ENCODE results near the gene MMRN2.

MMRN2 gene

DNA sequence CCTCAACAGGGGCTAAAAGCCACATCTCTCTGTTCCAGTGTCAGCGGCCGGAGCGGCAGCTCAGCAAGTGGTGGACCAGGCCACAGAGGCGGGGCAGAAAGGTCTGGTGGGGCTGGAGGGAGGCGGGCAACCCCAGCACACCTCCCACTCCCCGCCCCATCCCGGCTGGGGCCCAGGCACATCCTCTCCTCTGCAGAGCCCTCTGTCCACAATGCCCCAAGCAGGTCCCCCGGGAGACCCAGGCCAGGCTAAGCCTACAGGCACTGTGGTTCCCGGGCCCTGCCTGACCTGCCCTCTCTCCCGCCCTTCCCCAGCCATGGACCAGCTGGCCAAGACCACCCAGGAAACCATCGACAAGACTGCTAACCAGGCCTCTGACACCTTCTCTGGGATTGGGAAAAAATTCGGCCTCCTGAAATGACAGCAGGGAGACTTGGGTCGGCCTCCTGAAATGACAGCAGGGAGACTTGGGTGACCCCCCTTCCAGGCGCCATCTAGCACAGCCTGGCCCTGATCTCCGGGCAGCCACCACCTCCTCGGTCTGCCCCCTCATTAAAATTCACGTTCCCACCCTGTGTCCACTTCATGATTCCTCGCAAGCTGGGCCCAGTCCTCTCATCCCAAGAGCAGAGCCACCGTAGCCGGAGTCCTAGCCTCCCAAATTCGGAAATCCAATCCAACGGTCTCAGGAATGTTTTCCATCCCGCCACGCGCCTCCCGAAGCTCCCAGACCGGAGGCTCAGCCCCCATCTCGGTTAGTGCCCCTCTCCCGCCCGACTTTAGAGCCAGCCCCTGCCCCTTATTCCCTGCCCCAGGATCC is 13.0 kb upstream of the MMRN2 start:
- DNase-seq (ENCODE audit: low read depth), result no peak

DNA sequence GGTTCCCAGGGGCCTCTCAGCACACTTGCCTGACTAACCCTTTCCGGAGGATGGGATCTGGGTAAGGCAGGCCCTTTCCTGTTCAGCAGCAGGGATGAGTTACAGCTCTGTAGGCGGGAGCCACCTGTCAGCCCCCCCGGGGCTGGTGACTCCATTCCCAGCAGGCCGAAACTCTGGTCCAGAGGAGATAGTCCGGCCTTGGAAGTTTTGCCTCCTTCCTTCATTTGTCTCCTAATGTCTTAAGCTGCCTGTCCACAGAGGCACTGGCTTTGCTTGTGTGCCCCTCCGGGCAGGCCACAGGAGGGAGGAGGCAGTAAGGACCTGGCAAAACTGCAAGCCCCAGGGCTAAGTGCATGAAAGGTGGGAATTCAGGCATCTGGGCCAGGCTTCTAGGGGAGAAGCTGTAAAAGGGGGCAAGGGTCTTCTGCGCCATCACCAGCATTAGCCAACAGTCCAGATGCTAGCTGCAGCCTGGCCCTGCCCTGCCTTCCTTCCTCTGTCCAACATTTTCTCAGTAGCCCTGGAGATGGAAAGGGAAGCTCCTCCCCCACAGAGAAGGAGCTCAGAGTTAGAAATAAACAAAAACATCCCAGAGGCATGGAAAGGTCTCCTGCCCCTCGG is 12.1 kb upstream of the MMRN2 start:
- DNase-seq (ENCODE audit: low read depth), result no peak

DNA sequence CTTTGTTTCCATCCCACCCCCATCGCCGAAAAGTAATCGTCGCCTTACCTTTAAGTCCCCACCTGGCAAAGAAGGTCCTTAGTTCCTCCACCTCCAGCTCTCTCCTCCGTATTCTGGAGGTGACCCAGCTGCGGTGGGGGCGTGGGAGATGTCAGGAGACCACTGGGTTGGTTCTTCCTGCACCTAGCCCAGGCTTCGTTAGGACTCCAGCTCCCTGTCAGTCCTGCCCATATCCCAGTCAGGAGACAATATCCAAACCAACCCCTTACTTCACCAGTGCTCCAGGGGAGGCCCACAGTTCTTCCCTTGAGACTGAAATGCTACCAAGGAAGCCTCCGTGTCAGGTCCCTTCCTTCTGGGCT is 11.6 kb upstream of the MMRN2 start:
- DNase-seq (ENCODE audit: low read depth), result no peak

DNA sequence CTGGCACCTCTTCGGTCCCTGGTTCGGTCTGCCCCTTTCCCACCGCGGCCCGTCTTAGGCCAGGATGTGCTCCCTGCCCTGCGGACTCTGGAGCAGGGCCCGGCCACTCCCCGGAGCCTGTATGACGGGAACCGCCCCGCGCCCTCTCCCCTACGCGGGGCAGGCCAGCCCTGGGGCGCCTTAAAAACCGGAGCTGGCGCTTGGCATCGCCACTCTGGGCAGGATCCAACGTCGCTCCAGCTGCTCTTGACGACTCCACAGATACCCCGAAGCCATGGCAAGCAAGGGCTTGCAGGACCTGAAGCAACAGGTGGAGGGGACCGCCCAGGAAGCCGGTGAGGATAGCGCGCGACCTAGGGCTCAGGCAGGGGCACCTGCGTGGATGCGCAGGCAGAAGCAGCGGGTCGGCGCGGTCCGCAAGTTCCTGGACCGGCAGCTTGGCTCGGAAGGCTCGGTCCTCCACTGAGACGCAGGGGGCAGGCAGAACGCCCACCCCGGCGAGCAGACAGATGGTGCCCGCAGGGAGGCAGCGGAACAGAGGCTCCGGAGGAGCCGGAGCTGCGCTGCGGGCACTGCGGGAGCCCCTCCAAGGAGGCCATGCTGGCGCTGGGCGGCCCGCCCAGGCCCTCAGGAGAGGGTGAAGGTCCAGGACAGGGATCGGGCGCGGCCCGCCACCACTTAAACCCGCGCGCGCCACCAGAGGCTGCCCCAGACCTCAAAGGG is 11.0 kb upstream of the MMRN2 start, which contains the start of gene ADIRF:
ADIRF (plus strand) TSS at position 212 of the 723 bp plus-strand sequence; CDS start at position 275, 63 bp downstream.
- DNase-seq (ENCODE audit: low read depth), result no peak

DNA sequence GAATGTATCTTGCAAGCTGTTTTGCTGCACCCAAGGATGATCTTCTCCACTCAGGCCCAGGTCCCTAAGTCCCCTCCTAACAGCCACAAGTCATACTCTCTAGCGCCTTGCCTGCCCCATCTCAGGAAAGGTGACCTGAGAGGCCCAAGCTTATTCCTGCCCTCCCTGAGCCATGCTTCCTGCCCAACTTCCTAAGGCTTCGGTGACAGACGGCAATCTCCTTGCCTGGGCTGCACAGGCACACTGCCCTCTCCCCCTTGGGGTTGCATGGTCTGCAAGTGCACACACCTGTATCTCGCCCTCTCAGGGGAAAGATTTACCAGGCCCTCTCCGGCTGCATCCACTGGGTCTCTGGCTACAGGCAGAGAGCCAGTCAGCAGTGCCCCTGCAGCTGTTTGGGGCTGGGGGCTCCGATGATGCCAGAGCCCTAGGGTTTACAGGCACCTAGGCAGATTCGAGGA is 10.1 kb upstream of the MMRN2 start:
- DNase-seq (ENCODE audit: low read depth), result no peak

DNA sequence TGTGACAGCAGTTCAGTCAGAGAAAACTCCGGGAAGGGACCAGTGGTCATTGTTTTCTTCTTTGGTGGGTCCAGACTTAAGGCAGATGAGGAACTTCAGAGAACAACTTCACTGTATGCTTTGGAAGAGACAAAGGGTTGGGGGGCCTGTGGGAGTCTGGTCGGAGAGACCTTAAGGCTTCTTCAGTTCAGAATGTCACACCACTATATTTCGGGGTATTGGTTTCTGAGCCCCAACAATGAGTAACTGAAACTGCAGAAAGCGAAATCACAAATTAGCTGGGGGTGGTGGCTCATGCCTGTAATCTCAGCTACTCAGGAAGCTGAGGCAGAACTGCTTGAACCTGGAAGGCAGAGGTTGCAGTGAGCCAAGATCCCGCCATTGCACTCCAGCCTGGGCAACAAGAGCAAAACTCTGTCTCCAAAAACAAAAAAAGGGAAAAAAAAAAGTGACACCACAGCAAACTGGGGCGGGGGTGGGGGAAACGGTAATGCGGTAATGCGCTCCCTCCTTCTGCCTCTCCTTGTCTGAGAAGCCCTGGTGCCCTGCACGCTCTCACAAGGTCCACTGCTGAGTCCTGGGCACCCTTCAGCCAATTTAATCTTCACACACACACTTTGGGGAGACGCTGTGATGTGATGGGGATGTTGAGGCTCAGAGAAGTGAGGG is 8.7 kb upstream of the MMRN2 start:
- DNase-seq (ENCODE audit: low read depth), result no peak

DNA sequence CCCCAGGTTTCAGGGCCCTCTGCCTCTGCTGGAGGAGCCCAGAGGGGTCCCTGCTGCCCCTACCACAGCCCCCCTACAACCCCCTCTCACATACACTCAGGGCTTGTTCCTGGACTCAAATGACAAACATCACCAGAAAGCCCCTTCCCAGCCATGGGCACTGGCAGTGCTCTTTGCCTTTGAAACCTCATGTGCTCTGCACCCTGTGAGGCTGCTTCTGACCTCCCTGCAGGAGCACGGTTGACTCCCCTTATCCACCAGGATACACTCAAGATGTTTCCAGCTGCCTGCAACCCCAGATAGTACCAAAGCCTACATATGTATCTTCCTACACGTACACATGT is 7.4 kb upstream of the MMRN2 start:
- DNase-seq (ENCODE audit: low read depth), result no peak

DNA sequence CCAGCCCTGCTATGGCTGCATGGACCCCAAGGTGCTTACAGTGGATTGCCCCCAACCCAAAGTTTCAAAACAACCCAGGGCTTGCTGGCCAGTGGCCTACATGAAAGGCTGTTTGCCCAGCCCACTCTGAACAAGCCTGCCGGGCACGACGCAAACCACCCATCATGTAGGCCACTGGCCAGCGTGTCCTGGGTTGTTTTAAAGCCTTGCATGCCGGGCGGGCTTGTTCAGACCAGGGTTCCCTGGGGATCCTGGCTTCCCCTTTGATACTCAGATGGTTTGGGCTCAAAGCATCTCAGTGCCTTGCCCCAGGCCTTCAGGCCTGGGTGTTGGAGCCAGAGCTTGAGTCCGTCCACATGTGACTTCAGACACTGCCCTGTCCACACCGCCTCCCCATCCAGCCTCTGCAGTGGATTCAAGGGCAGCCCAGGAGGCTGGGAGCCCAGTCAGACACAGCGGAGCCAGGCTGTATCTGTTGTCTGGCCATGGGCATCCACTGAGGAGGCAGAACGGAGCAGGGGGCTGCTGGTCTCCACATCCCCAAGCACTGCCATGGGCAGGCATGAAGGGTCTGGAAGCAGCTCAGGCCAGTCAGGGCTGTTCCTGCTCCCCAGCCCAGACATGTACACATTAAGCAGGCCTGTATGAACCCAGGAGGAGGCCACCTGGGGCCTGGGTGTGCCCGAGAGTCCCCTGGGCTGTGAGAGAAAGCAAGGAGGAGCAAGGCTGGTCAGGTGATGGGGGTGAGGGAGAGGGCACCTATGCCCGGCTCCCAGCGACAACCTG is 6.8 kb upstream of the MMRN2 start:
- DNase-seq (ENCODE audit: low read depth), result no peak

DNA sequence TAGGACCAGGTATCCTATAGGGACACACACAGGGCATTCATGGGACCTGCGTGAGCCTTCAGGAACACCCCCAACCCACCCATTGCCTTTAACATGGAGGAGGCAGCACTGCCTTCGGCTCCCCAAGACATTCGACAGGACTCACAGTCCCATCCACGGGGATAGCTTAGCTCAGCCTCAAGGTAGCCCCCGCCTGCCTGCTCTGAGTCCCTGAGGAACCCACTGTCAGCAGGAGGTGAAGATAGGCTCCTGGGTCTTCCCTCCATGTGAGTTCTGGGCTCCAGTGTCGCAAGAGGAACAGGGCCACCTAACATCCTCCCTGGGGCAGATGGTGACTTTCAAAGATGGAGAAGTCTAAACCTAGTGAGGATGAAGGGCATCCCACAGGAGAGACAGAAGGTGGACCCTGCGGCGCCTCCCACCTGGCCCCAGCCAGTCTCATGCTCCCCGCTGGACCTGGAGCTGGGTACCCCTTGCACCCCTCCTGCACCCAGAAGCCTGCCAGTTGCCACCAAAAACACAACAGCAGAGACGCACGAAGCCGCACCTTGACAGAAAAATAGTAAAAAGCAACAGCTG is 6.0 kb upstream of the MMRN2 start:
- DNase-seq (ENCODE audit: low read depth), result no peak

DNA sequence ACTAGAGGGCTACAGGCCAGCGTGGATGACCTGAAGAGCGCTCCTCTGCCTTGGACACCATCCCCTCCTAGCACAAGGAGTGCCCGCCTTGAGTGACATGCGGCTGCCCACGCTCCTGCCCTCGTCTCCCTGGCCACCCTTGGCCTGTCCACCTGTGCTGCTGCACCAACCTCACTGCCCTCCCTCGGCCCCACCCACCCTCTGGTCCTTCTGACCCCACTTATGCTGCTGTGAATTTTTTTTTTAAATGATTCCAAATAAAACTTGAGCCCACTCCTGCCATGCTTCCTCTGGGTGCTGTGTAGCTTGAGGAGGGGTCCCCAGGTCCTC is 5.5 kb upstream of the MMRN2 start:
- DNase-seq (ENCODE audit: low read depth), result no peak

DNA sequence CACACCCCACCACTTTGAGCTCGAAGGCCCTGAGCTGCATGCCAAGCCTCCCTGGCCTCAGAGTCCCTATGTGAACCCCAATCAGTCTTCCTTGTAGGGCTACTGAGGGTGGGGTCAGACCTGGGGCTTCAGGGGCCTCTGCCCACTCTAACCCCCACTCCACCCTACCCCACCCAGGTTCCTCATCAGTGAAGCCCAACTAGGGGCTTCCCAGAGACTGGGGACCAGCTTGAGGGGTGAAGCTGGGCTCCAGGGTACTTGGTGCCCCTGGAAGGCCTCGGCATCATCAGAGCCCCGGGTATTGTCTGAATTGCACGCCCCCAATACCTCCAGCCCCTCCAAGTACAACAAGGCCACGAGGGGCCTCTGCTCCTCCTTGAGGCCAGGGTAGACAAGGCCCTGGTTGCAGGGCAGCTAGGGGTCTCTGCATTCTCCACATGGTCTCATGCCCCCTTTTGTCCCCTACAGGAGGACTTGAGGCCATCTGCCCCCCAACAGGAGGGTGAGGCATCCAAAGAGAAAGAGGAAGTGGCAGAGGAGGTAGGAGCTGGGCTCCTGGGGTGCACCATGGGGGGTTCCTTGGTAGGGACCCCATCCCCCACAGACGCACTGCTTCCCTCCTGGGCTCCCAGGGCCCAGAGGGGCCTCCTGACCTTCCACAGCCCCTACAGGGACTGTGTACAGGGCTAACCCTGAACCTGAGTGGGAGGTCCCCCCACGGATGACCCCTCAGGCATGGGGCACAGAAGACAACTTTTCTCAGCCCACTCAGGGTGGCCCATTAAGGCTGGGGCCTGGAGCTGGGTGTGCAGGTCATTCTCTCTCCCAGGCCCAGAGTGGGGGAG is 4.9 kb upstream of the MMRN2 start:
- DNase-seq (ENCODE audit: low read depth), result no peak

DNA sequence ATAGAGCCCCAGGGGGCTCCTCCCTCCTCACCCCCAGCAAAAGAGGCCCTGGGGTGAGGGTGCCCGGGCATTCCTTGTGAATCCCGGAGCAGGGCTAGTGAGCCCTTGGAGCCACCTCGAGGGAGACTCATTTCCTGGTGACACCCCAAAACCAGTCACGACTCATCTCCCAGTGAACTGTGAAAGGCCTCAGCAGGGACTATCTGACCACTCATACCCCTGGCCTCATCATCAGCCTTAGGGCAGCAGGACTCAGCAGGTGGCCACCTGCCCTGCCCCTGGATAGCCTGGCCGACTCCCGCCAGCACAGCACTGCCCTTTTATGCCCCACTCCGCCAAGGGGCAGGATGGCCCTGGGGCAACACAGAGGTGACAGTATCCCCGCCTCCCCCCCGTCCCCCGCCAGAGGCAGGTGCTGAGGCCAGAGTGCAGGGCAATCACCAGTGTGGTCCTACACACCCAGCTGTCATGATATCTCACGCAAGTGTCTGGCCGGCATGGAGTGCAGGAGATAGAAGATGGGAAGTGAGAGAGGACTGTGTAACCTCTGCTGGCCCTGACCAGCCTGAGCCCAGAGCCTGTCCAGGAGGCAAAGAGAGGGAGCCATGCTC is 4.2 kb upstream of the MMRN2 start:
- DNase-seq (ENCODE audit: low read depth), result no peak

DNA sequence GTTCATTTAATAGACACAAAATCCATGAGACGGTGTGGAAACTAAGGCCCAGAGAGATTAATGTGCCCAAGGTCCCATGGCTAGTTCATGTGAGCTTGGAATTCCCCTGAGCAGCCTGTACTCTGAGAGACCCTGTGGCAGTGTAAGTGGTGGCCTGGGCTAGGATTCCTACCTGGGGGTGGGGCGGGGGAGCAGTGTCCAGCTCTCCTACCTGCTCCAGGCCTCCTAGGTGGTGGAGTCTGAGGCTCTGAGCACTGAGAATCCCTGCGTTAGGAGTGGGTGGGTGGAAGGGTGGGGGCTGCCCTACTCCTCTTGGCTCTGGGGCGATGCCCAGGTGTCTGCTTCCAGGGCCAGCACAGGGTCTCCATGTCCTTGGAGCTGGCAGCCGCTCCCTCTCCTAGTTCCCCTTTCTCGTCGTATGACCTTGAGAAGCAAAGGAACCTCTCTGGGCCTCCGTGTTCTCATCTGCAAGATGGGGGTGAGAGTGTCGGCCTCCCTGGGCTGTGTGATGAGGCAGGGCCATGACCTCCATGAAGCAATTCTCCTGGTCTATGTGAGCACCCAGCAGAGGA is 3.5 kb upstream of the MMRN2 start:
- no peak for DNase-seq (ENCODE audit: low read depth)

DNA sequence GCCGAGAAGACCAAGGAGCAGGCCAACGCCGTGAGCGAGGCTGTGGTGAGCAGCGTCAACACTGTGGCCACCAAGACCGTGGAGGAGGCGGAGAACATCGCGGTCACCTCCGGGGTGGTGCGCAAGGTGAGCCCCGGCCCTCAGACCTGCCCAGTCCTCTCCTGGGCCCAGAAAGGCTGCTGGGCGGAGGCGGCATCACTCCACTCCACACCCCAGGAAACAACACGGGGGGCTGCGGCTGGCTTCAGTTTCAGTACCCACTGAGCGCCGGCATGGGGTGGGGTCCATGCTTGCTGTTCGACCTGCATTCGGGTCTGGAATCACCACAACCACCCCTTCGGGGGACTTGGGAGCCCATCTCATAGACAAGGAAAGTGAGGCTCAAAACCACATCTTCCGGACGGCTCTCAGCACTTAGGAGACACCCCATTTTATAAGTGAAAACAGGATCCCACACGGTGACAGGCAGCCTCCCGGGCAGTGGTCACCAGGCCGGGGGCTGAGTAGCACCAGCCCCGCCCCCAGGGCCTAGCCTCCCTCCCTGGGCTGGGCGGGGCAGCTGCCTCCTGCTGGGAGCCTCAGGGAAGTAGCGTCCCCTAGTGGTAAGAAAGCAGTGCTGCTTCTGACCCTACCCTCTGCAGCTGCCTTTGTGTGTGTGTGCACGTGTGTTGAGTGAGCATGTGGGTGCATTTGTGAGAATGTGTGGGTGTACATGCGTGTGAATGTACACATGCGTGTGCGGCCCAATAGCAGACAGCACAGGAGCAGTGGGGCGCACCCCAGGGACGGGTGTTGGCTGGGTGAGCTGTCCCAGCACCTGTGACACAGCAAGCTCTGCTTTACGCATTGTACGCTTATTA is 2.8 kb upstream of the MMRN2 start:
- DNase-seq (ENCODE audit: low read depth), result no peak

DNA sequence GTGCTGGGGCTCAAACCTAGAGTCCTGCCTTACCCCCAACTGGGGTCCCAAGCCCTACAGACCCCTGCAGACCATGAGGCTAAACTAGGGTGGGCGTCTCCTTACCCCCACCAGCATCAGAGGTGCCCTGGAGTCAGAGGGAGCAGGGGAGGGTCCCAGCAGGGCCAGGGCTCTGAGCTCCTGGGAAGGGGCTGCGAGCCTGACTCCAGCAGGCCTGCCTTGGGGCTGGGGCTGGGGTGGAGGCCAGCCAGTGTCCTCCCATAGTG is 2.3 kb upstream of the MMRN2 start:
- DNase-seq (ENCODE audit: low read depth), result no peak

DNA sequence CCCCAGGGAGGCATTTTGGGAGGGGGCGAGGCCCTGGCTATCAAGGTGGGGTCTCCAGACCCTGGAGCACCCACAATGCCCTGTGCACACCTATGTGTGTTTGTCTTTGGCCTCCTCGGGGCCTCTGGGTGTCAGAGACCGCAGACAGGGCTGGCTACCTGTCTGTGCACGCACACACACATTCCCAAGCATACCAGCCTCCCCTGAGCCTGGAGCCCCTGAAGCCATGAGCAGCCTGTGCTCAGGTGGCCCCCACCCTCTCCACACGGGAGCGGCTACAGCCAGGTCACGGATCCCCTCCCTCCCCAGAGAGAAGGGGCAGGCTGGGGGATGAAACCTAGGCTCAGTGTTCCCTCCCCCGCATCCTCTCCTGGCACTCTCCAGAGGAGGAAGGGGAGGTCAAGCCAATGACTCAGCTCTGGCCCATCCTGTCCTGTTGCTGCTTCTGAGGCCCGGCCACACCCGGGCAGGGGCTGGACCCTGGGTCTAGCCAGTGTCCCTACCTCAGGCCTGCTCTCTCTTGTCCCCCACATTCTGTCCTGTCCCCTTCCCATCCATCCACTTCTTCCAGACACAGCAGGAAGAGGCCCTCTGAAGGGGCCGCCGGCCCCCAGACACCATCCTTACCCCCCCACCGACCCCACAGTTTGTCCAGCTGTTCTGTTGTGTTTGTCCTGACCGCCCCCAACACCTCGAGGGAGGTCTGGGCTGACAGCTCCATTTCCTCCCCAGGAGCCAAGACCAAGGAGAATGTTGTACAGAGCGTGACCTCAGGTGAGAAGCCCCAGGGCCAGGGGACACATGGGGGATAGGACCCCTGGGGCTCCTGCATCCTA is 1.7 kb upstream of the MMRN2 start:
- DNase-seq (ENCODE audit: low read depth), result no peak

DNA sequence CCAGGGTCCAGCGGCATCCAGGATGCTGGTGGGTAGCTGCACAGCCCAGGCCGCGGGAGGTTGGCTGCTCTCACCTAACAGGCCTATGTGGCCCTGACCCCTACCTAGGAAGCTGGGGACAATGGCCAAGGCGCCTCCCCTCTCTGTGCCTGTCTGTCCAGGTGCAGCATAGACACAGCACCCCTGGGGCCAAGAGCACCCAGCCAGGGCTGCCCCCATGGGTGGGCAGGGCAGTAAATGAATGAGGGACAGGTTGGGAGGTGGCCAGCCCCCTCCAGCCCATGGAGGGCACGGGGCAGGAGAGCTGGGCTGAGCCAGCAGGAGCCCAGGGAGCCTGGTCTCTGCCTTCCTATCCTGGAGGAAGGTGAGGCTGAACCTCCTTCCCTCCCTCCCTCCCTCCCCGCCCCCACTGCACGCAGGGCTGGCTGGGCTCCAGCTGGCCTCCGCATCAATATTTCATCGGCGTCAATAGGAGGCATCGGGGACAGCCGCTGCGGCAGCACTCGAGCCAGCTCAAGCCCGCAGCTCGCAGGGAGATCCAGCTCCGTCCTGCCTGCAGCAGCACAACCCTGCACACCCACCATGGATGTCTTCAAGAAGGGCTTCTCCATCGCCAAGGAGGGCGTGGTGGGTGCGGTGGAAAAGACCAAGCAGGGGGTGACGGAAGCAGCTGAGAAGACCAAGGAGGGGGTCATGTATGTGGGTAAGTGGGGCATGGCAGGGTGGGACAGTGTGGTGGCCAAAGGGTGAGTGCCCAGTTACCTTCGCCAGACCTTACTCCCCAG is 893 bp upstream of the MMRN2 start, which contains the start of gene SNCG:
SNCG (plus strand) TSS at position 484 of the 785 bp plus-strand sequence; CDS start at position 583, 99 bp downstream.
- no peak for DNase-seq (ENCODE audit: low read depth)
